Testis (tissue), 2 donors: ENCODE measurements around the gene PANX3.

Experiments
- CTCF ChIP-seq, 3 experiments: fragments of 450-650 bp in 2 of 3; fragments of 200-600 bp in 1 of 3; sonication (generic) in 1 of 3; IDR thresholded peaks; one replicate each; pipeline ENCODE4 v1.5.1; 2016 to 2019; ENCODE audit warnings: antibody characterized with exemption in 3 of 3, mild to moderate bottlenecking in 2 of 3, moderate library complexity in 1 of 3
- POLR2A ChIP-seq: fragments of 450-650 bp; IDR thresholded peaks from one replicate; pipeline ENCODE4 v1.6.1; 2017; ENCODE audit warnings: antibody characterized with exemption, mild to moderate bottlenecking, moderate library complexity

- TF ChIP-seq CTCF (IDR thresholded peaks at IDR 0.05) (no peak), POLR2A (no peak)
These were observed 19.8 kb upstream of the PANX3 start for GRCh38 chr11:124591430-124591829.
